PFSK-1 (cell line): ENCODE measurements around the gene MAP7D2.

ENCODE experiments used
- FOXP2 ChIP-seq: optimal IDR thresholded peaks from 2 replicates; pipeline ENCODE3; 2011; ENCODE audit warnings: borderline replicate concordance, control low read depth, inconsistent platforms; ENCODE audit not compliant: insufficient read depth; ENCODE audit errors: extremely low read length, extremely low read depth
- POLR2AphosphoS5 ChIP-seq: IDR thresholded peaks from 2 replicates; pipeline ENCODE4 v1.6.1; 2012; ENCODE audit warnings: low read depth, mild to moderate bottlenecking, control low read depth, low read length, moderate library complexity
- REST ChIP-seq, 2 experiments: IDR thresholded peaks; 2 replicates each; pipeline versions ENCODE4 v1.6.1 to v1.8.0; 2011 to 2012; ENCODE audit warnings: low read depth in 2 of 2, low read length in 2 of 2, control low read depth in 1 of 2, inconsistent platforms in 1 of 2, mild to moderate bottlenecking in 1 of 2, moderate library complexity in 1 of 2; ENCODE audit not compliant: insufficient read depth in 1 of 2
- SIN3A ChIP-seq: IDR thresholded peaks from 2 replicates; pipeline ENCODE4 v1.6.1; 2012; ENCODE audit warnings: mild to moderate bottlenecking, low read length, moderate library complexity, borderline replicate concordance; ENCODE audit not compliant: insufficient read depth
- TAF1 ChIP-seq: IDR thresholded peaks from 2 replicates; pipeline ENCODE4 v1.6.1; 2012; ENCODE audit warnings: low read length, control low read depth, borderline replicate concordance; ENCODE audit not compliant: insufficient read depth

Gene MAP7D2

GRCh38 chrX:20071511-20072079 is 45.1 kb downstream of the MAP7D2 start:
- TF ChIP-seq TAF1, result no peak
- TF ChIP-seq SIN3A, result no peak
- no peak for TF ChIP-seq REST (IDR thresholded peaks at IDR 0.05; ENCODE audit: insufficient read depth in 1 of 2, low read depth in 2 of 2, low read length in 2 of 2)
- no peak for TF ChIP-seq FOXP2
- no peak for TF ChIP-seq POLR2AphosphoS5

DNA sequence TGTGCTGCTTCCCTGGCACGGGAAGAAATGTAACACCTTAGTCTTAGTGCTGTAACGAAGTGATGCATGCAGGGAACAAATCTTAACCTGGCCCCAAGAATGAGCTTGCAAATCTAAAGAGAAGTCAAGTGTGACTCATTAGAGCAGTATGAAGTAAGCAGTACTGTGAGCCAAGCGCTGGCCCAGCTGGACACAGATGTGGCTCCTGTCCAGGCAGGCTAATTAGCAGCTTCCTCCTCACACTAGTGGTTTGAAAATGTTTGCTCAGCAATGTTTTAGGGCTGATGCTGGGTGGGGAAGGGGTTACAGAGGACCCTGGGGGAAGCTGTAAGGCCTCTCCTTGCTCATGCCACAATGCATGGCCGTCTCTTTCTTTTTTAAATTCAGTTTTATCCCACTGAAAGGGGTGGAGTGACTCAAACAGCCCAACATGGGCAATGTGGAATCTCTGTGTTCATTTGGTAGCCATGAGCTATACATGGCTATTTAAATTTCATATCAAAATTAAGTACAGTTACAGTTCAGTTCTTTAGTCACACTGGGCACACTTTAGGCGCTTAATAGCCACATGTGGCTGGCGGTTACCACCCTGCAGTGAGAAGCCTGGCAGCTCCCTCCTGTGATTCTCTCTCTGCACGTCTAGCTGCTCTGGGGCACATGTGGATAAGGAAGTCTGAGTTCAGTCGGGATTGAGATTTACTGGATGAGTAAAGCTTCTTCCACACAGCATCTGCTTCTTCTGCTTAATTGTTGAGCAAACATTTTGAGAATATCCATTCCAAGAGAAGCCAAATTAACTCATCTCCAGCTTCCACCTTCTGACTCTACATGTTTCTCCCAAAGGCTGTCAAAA is 48.8 kb downstream of the MAP7D2 start:
- TF ChIP-seq REST (IDR thresholded peaks at IDR 0.05; ENCODE audit: insufficient read depth in 1 of 2, low read depth in 2 of 2, low read length in 2 of 2), result peak in 1 of 2 experiments; percentile 48; a peak in 1 of 4 replicates
- peak; percentile 23 for TF ChIP-seq FOXP2
- no peak for TF ChIP-seq SIN3A
- TF ChIP-seq TAF1, result no peak

DNA sequence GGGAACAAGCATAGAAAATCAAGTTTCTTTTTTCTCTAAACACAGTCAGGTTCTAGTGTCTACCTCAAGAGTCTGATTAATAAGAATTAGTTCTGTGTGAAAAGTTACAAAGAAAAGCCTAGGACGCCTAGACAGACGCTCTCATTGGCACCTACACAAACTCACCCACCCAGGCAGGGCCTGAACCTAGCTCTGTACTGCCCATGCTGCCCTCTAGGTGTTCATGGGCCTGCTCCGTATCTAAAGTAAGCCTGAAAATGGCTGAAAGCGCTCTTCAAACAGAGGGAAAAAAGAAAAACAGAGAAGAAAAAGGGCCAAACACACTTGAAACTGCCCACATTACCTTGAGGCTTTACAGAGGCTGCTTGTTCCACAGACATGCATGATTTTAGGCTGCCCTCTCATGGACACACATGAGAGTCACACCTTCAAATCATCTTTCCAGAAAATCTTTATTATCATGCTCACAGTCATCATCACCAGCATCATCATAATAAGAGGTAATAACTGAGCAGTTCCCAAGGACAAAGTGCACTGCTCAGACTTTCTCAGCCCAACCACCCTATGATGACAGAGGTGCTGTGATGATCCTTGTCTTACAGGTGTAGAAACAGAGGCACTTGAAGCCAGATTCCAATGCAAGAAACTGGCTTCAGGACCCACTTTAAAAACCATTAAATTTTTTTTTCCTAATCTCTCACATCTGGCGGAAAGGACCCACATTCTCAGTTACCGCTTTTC is 49.6 kb downstream of the MAP7D2 start:
- TF ChIP-seq SIN3A, result no peak
- TF ChIP-seq POLR2AphosphoS5, result no peak
- TF ChIP-seq FOXP2, result no peak
- no peak for TF ChIP-seq REST (IDR thresholded peaks at IDR 0.05; ENCODE audit: insufficient read depth in 1 of 2, low read depth in 2 of 2, low read length in 2 of 2)
- no peak for TF ChIP-seq TAF1

DNA sequence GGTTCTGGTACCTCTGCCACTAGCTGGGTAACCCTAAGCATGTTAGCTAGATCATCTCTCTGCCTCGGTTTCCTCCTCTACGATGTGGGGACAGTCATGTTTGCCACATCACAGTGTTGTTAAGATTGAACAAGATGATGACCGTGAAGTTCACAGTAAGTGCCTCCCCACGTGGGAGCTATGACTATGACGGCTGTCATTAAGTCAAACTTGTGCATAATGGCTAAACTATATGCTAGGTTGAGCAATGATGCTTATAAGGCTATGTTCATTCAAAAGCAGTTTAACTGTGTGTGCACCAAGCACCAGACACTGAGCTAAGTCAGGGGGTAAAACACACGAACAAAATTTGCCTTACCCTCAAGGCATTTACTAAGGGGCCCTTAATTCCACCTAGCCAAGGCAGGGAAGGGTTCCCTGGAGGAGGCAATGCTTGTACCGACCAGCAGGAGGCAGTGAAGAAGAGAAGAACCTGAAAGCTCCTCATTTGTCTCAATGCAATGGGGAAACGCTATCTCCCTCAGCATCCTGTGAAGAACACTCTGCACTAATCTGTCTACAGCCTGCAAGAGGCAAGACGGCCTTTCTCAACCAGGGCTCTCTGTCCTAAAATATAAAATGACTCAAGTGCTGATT is 52.9 kb downstream of the MAP7D2 start:
- no peak for TF ChIP-seq SIN3A
- TF ChIP-seq POLR2AphosphoS5, result no peak
- no peak for TF ChIP-seq TAF1
- no peak for TF ChIP-seq FOXP2
- no peak for TF ChIP-seq REST (IDR thresholded peaks at IDR 0.05; ENCODE audit: insufficient read depth in 1 of 2, low read depth in 2 of 2, low read length in 2 of 2)
